Parathyroid adenoma (tissue), 2 donors: ENCODE results near the gene AK1.
A peak's percentile ranks its signal among the peaks of the same experiment; 100 is the strongest.

Experiments
- H2AFZ ChIP-seq: fragments of 300-600 bp; sonication (generic); one replicate; pipeline ENCODE4 v1.7.0; 2017; ENCODE audit warnings: antibody characterized with exemption, mild to moderate bottlenecking
- H3K27ac ChIP-seq: fragments of 300-600 bp; sonication (generic); one replicate; pipeline ENCODE4 v1.7.0; 2017
- H3K27me3 ChIP-seq: fragments of 300-600 bp; sonication (generic); one replicate; pipeline ENCODE4 v1.7.0; 2017; ENCODE audit warnings: low read length; ENCODE audit not compliant: control insufficient read depth, insufficient read depth
- H3K36me3 ChIP-seq: fragments of 300-600 bp; sonication (generic); one replicate; pipeline ENCODE4 v1.7.0; 2017; ENCODE audit warnings: low read length; ENCODE audit not compliant: control insufficient read depth, insufficient read depth
- H3K4me1 ChIP-seq: fragments of 300-600 bp; sonication (generic); one replicate; pipeline ENCODE4 v1.7.0; 2017; ENCODE audit warnings: control low read depth
- H3K4me2 ChIP-seq: fragments of 300-600 bp; sonication (generic); one replicate; pipeline ENCODE4 v1.7.0; 2017; ENCODE audit warnings: low read length
- H3K4me3 ChIP-seq: fragments of 300-600 bp; sonication (generic); one replicate; pipeline ENCODE4 v1.7.0; 2017; ENCODE audit warnings: low read depth, low read length
- H3K79me2 ChIP-seq: fragments of 300-600 bp; sonication (generic); one replicate; pipeline ENCODE4 v1.7.0; 2017; ENCODE audit warnings: control low read depth
- H3K9ac ChIP-seq: fragments of 300-600 bp; sonication (generic); one replicate; pipeline ENCODE4 v1.7.0; 2017; ENCODE audit warnings: mild to moderate bottlenecking
- H3K9me3 ChIP-seq: fragments of 300-600 bp; sonication (generic); one replicate; pipeline ENCODE4 v1.7.0; 2017; ENCODE audit warnings: low read length; ENCODE audit not compliant: control insufficient read depth
- TF ChIP-seq, protein P1 (sequence below): fragments of 300-600 bp; sonication (generic); IDR thresholded peaks from one replicate; pipeline ENCODE4 v1.7.0; 2017; ENCODE audit warnings: antibody characterized with exemption, mild to moderate bottlenecking
- donor health status: primary hyperparathyroidism.

AK1 gene

DNA sequence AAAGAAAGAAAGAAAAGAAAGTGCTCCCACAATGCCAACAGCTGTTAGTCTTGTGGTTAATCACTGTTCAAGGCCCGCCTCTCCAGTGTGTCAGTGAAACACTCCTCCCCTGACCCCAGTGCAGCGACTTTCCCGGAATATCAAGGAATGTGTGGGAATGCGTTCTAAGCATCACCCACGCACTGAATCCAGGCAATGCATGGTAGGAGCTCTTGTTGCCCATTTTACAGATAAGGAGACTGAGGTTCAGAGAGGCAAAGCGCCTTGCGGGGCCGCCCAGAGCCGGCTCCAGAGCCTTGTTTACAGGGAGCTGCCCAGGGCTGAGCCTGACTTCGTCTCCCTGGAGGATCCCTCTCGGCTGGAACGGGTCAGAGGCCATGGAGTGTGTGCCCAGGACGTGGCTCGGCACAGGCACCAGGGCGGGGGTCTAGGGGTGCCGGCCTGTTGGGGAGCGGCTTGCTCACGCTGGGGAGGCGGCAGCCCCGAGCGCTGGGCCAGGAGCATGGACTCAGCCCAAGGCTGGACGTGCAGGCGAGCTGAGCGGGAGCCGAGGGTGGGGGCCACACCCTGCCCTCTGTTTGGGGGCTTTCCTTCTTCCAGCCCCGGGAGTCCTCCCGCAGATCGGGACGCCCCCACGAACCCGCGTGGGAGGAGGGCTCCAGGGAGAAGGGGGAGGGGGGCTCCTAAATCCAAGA lies 21.1 kb upstream of the AK1 start:
- H3K79me2 ChIP-seq, result no peaks in the 10 kb centered on the region
- no peaks in the 10 kb centered on the region for H3K36me3 ChIP-seq
- H3K27me3 ChIP-seq, result no peaks in the 10 kb centered on the region
- H3K4me3 ChIP-seq, result peak overlapping the region; percentile 88
- peak overlapping the region; percentile 68 for H3K27ac ChIP-seq
- H3K9me3 ChIP-seq, result no peaks in the 10 kb centered on the region
- peak overlapping the region; percentile 73 for H2AFZ ChIP-seq
- TF ChIP-seq, protein P1, sequence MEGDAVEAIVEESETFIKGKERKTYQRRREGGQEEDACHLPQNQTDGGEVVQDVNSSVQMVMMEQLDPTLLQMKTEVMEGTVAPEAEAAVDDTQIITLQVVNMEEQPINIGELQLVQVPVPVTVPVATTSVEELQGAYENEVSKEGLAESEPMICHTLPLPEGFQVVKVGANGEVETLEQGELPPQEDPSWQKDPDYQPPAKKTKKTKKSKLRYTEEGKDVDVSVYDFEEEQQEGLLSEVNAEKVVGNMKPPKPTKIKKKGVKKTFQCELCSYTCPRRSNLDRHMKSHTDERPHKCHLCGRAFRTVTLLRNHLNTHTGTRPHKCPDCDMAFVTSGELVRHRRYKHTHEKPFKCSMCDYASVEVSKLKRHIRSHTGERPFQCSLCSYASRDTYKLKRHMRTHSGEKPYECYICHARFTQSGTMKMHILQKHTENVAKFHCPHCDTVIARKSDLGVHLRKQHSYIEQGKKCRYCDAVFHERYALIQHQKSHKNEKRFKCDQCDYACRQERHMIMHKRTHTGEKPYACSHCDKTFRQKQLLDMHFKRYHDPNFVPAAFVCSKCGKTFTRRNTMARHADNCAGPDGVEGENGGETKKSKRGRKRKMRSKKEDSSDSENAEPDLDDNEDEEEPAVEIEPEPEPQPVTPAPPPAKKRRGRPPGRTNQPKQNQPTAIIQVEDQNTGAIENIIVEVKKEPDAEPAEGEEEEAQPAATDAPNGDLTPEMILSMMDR, result no peak
- H3K4me2 ChIP-seq, result peak overlapping the region; percentile 94
- H3K4me1 ChIP-seq, result peaks cover 3% of the 10 kb centered on the region
- H3K9ac ChIP-seq, result no peak overlapping the region

DNA sequence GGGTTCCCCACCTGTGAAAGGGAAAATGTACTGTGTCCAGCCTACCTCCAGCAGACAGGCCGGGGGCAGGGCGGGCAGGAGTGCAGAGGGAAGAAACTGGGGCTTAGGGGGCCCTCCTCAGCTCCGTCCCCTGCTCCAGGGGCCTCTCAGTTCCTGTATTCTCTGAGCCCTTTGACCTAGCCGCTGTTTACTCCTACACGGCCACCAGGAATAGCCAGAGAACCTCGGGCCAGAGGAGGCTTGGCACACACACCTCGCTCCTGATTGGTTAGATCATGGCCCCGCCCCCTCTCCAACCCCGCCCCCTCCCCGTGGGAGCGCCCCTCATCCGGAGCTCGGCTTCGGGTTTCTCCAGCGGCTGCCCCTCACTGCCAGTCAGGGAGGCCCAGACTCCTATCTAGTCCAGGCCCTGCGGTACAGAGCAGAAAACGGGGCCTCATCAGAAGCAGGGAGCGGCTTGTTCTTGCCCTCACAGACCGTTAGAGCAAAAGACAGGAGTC lies 19.8 kb upstream of the AK1 start:
- H3K4me2 ChIP-seq, result no peak overlapping the region
- no peaks in the 10 kb centered on the region for H3K79me2 ChIP-seq
- peaks cover 3% of the 10 kb centered on the region for H3K4me1 ChIP-seq
- H3K27ac ChIP-seq, result peak overlapping the region; percentile 24
- H3K36me3 ChIP-seq, result no peaks in the 10 kb centered on the region
- H3K9ac ChIP-seq, result no peak overlapping the region
- no peak overlapping the region for H2AFZ ChIP-seq
- TF ChIP-seq, protein P1, result no peak
- H3K27me3 ChIP-seq, result no peaks in the 10 kb centered on the region
- no peaks in the 10 kb centered on the region for H3K9me3 ChIP-seq
- peak overlapping the region; percentile 16 for H3K4me3 ChIP-seq

DNA sequence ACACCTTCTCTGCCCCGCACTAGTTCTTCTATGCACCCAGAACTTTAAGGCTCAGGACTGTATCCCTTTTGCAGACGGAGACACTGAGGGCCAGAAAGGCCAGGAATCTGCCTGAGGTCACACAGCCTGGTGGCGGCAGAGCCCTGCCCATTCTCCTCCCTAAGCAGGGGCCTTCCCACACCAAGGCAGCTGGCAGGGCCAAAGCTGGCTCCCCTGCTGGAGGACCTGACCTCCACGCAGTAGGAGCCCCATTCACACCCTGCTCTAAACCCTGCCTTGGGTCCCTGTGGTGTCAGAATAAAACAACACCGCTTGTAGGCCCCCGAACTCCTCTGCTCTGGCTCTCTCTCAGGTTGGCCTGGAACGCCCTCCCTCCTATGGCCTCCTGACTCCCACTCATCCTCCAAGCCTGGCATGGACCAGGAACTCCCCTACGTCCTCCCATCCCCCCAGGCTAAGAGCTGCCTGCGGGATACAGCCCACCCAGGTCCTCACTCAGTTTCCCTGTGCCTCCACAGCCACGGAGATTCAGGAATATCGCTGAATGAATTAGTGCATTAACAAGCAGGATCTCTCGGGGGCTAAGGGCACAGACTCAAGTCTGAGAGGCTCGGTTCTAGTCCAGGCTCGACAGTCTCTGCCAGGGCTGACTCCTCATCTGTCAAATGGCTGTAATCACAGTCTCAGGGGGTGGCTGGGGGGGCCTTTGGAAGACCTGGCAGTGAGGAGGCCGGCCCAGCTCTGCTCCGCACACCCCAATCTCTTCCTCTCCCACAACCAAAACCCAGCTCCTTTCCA lies 19.1 kb upstream of the AK1 start:
- Histone ChIP-seq H3K4me3 (no peak overlapping the region), H3K36me3 (no peaks in the 10 kb centered on the region), H3K79me2 (no peaks in the 10 kb centered on the region), H3K4me1 (peaks cover 3% of the 10 kb centered on the region), H3K4me2 (no peak overlapping the region), H3K9me3 (no peaks in the 10 kb centered on the region), H3K27me3 (no peaks in the 10 kb centered on the region), H3K9ac (no peak overlapping the region), H3K27ac (no peak overlapping the region), H2AFZ (no peak overlapping the region)
- TF ChIP-seq, protein P1, result no peak

DNA sequence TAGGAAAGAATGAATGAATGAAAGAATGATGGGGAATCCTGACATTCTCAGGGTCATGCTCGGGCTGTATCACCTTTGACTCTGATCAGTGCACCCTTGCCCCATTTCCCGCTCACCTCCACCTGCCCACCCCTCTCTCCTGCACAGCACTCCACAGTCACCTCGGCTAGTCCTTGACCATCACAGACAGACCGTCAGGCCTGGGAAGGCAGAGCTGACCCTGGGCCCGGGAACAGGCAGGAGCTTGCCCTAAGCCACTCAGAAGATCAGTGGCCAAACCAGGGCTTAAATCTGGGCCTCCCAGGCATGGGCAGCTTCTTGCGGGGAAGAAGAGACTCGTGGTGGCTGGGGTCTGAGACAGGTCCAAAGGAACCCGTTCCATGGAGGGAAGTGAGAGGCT lies 18.3 kb upstream of the AK1 start:
- Histone ChIP-seq H3K27me3 (no peaks in the 10 kb centered on the region), H3K4me3 (no peak overlapping the region), H3K79me2 (no peaks in the 10 kb centered on the region), H3K4me1 (peaks cover 3% of the 10 kb centered on the region), H3K4me2 (no peak overlapping the region), H3K9me3 (no peaks in the 10 kb centered on the region), H2AFZ (no peak overlapping the region), H3K9ac (no peak overlapping the region), H3K27ac (no peak overlapping the region), H3K36me3 (no peaks in the 10 kb centered on the region)
- TF ChIP-seq, protein P1, result no peak
